ENCODE measurements around the gene CCDC33. TPM values are rescaled to one million over a fixed set of nuclear protein-coding genes. Genes with fewer than 3 reads are reported as not detected.

The CCDC33 gene
- total RNA-seq, 1 experiment from 2014 or later, result 2.7 TPM

GRCh38 chr15:74291101-74292071, 55.3 kb downstream of the CCDC33 start:
- CTCF ChIA-PET, result interaction anchor here (0.5 to 1.7 kb wide), 3 partner anchors 12 to 91 kb away, joined by 3 to 5 read pairs (median 3); no protein-coding TSS in a partner anchor
- Mint-ChIP-seq H3K27ac (ENCODE audit: unreplicated experiment) (no peak overlapping the region), H3K36me3 (ENCODE audit: insufficient read depth, unreplicated experiment) (no peaks in the 10 kb centered on the region), H3K4me1 (ENCODE audit: low read depth, unreplicated experiment) (no peaks in the 10 kb centered on the region), H3K4me3 (ENCODE audit: low read depth, unreplicated experiment) (no peak overlapping the region), H3K9me3 (ENCODE audit: low read depth, unreplicated experiment) (no peaks in the 10 kb centered on the region), H3K27me3 (ENCODE audit: unreplicated experiment) (peaks cover 92% of the 10 kb centered on the region)
- intact Hi-C loops (cut with micrococcal nuclease; ENCODE audit: unreplicated experiment), result loop anchor here (5.0 kb wide), 2 partner anchors 44 to 89 kb away; partner anchors contain the start of gene STRA6
- no peak for TF ChIP-seq CTCF (IDR thresholded peaks at IDR 0.05; ENCODE audit: unreplicated experiment)
- peak; percentile 89 for DNase-seq
- no TSS peak for BruUV-seq (replicated peaks)

- CTCF ChIA-PET, result no interaction called here
- BruUV-seq (replicated peaks), result no TSS peak
- no peak for TF ChIP-seq CTCF (IDR thresholded peaks at IDR 0.05; ENCODE audit: unreplicated experiment)
- Mint-ChIP-seq H3K4me3 (ENCODE audit: low read depth, unreplicated experiment) (no peak overlapping the region), H3K9me3 (ENCODE audit: low read depth, unreplicated experiment) (no peaks in the 10 kb centered on the region), H3K27me3 (ENCODE audit: unreplicated experiment) (peaks cover 87% of the 10 kb centered on the region), H3K36me3 (ENCODE audit: insufficient read depth, unreplicated experiment) (no peaks in the 10 kb centered on the region), H3K27ac (ENCODE audit: unreplicated experiment) (no peak overlapping the region), H3K4me1 (ENCODE audit: low read depth, unreplicated experiment) (no peaks in the 10 kb centered on the region)
- intact Hi-C loops (cut with micrococcal nuclease; ENCODE audit: unreplicated experiment), result loop anchor here (5.0 kb wide), 2 partner anchors 46 to 91 kb away; partner anchors contain the start of gene STRA6
- DNase-seq, result no peak
Measured at GRCh38 chr15:74293021-74293810, 57.1 kb downstream of the CCDC33 start.

GRCh38 chr15:74294010-74294409, 57.9 kb downstream of the CCDC33 start:
- CTCF ChIA-PET, result interaction anchor here (1.3 kb wide), 1 partner anchor 14 kb away, joined by 5 read pairs; no protein-coding TSS in a partner anchor
- no peak overlapping the region for H3K4me3 Mint-ChIP-seq (ENCODE audit: low read depth, unreplicated experiment)
- no peaks in the 10 kb centered on the region for H3K9me3 Mint-ChIP-seq (ENCODE audit: low read depth, unreplicated experiment)
- H3K4me1 Mint-ChIP-seq (ENCODE audit: low read depth, unreplicated experiment), result no peaks in the 10 kb centered on the region
- no peak for TF ChIP-seq CTCF (IDR thresholded peaks at IDR 0.05; ENCODE audit: unreplicated experiment)
- no TSS peak for BruUV-seq (replicated peaks)
- DNase-seq, result no peak
- intact Hi-C loops (cut with micrococcal nuclease; ENCODE audit: unreplicated experiment), result loop anchor here (5.0 kb wide), 2 partner anchors 47 to 92 kb away; partner anchors contain the start of gene STRA6
- H3K27me3 Mint-ChIP-seq (ENCODE audit: unreplicated experiment), result peaks cover 87% of the 10 kb centered on the region
- no peaks in the 10 kb centered on the region for H3K36me3 Mint-ChIP-seq (ENCODE audit: insufficient read depth, unreplicated experiment)
- H3K27ac Mint-ChIP-seq (ENCODE audit: unreplicated experiment), result no peak overlapping the region

GRCh38 chr15:74295800-74296199, 59.7 kb downstream of the CCDC33 start:
- no peak overlapping the region for H3K27ac Mint-ChIP-seq (ENCODE audit: unreplicated experiment)
- intact Hi-C loops (cut with micrococcal nuclease; ENCODE audit: unreplicated experiment), result no loop called here
- DNase-seq, result peak; percentile 35
- CTCF ChIA-PET, result interaction anchor here (0.6 to 2.0 kb wide), 3 partner anchors 12 to 1938 kb away, joined by 3 to 4 read pairs (median 3); no protein-coding TSS in a partner anchor
- no peaks in the 10 kb centered on the region for H3K36me3 Mint-ChIP-seq (ENCODE audit: insufficient read depth, unreplicated experiment)
- BruUV-seq (replicated peaks), result no TSS peak
- peaks cover 87% of the 10 kb centered on the region for H3K27me3 Mint-ChIP-seq (ENCODE audit: unreplicated experiment)
- TF ChIP-seq CTCF (IDR thresholded peaks at IDR 0.05; ENCODE audit: unreplicated experiment), result no peak
- no peak overlapping the region for H3K4me3 Mint-ChIP-seq (ENCODE audit: low read depth, unreplicated experiment)
- no peaks in the 10 kb centered on the region for H3K4me1 Mint-ChIP-seq (ENCODE audit: low read depth, unreplicated experiment)
- H3K9me3 Mint-ChIP-seq (ENCODE audit: low read depth, unreplicated experiment), result no peaks in the 10 kb centered on the region

Measured in Calu3 (cell line).